ENCODE results near the gene PBX2. TPM values are rescaled to one million over a fixed set of nuclear protein-coding genes. Genes with fewer than 3 reads are reported as not detected.
A peak's percentile ranks its signal among the peaks of the same experiment; 100 is the strongest.

PBX2 gene
- total and polyA plus RNA-seq, 10 of the 15 experiments (the other 5 are each of a cell fraction or from before 2014, with no cell fraction given), result 0.84 to 66.5 (median 20.6) TPM

GRCh38 chr6:32148289-32149091, 41.5 kb downstream of the PBX2 start:
- H3K79me2 ChIP-seq (ENCODE audit: control insufficient read depth, insufficient read depth, low read length), result no peaks in the 10 kb centered on the region
- no TSS peak for BruUV-seq (replicated peaks)
- H3K9me3 ChIP-seq (replicated peaks; ENCODE audit: control insufficient read depth, insufficient read depth, low read length), result no peaks in the 10 kb centered on the region; the same call in 2 of the 3 replicates
- H2AFZ ChIP-seq (ENCODE audit: control insufficient read depth, low read depth, low read length), result no peak overlapping the region
- FAIRE-seq, result no peak
- H3K36me3 ChIP-seq (ENCODE audit: control insufficient read depth in 2 of 2, insufficient read depth in 2 of 2, low read length in 1 of 2), result no peaks in the 10 kb centered on the region
- POLR2A ChIA-PET, result no interaction called here
- peaks cover 9 to 12% of the 10 kb centered on the region in 2 experiments for H3K27me3 ChIP-seq (replicated peaks in 1 of 2; ENCODE audit: control insufficient read depth in 2 of 2, insufficient read depth in 2 of 2, low read length in 1 of 2)
- SMC1A ChIA-PET (ENCODE audit: uncharacterized antibody, unreplicated experiment), result no interaction called here
- H3K4me1 ChIP-seq (ENCODE audit: control insufficient read depth, insufficient read depth, low read length), result no peaks in the 10 kb centered on the region
- no peak for TF ChIP-seq IRF5 (IDR thresholded peaks at IDR 0.05; ENCODE audit: borderline replicate concordance)
- TF ChIP-seq CTCF (IDR thresholded peaks at IDR 0.05 in 2 of 3, conservative IDR thresholded peaks at IDR 0.05 in 1 of 3; ENCODE audit: control insufficient read depth in 2 of 3, extremely low read depth in 1 of 3, insufficient read depth in 1 of 3, low read depth in 3 of 3, low read length in 3 of 3), result 0 out of 6 replicates have a peak, but pooled peaks of 1 of the 3 experiments have one; percentile 10
- no peak for TF ChIP-seq MYC (IDR thresholded peaks at IDR 0.05; ENCODE audit: insufficient read depth, insufficient read length, insufficient replicate concordance, low read length, severe bottlenecking)
- 0 out of 3 replicates have a peak, but pooled peaks have one; percentile 32 for ATAC-seq
- no peaks in the 10 kb centered on the region for H4K20me1 ChIP-seq (ENCODE audit: control insufficient read depth, insufficient read depth)
- no peak overlapping the region for H3K27ac ChIP-seq (ENCODE audit: control insufficient read depth, insufficient read depth)
- CTCF ChIA-PET, result no interaction called here
- 41% methylated on average over 39 of the region's 39 CpGs for WGBS (ENCODE audit: insufficient coverage, insufficient replicate concordance, low lambda C conversion rate, missing lambda C conversion rate)
- in situ Hi-C loops (cut with MboI) (no loop called here), intact Hi-C loops (cut with micrococcal nuclease; ENCODE audit: unreplicated experiment) (no loop called here)
- no peak for DNase-seq (ENCODE audit: low read depth, low spot score)
- H3K9ac ChIP-seq (ENCODE audit: control insufficient read depth, insufficient read depth, low read length), result no peak overlapping the region
- no peak overlapping the region for H3K4me3 ChIP-seq
- RAD21 ChIA-PET (ENCODE audit: unreplicated experiment), result no interaction called here
- H3K4me2 ChIP-seq (ENCODE audit: control insufficient read depth, insufficient read depth), result peak overlapping the region; percentile 13; the same call in 1 of the 2 replicates
